ENCODE data around the gene VASH2. TPM values are rescaled to one million over a fixed set of nuclear protein-coding genes. Genes with fewer than 3 reads are reported as not detected.

The VASH2 gene
- total and polyA plus RNA-seq, 4 experiments from 2014 or later: 0.11 TPM; not detected in 3

DNA sequence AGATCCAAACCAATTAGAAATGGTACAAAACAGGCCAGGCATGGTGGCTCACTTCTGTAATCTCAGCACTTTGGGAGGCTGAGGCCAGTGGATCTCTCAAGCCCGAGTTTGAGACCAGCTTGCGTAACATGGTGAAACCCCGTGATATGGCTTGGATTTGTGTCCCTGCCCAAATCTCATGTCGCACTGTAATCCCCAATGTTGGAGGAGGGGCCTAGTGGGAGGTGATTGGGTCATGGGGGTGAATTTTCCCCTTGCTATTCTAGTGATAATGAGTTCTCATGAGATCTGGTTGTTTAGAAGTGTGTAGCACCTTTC lies 7.0 kb upstream of the VASH2 start:
- no peaks in the 10 kb centered on the region for H3K4me1 ChIP-seq (ENCODE audit: insufficient read depth, low read length)
- H3K27me3 Mint-ChIP-seq: peaks cover 2 to 4% of the 10 kb centered on the region in 2 donors

GRCh38 chr1:212944229-212944901 lies 6.0 kb upstream of the VASH2 start:
- Mint-ChIP-seq H3K27ac (no peak overlapping the region), H3K36me3 (no peaks in the 10 kb centered on the region), H3K27me3 (peaks cover 5 to 7% of the 10 kb centered on the region in 2 donors), H3K4me1 (no peaks in the 10 kb centered on the region), H3K4me3 (no peak overlapping the region), H3K9me3 (peaks cover 0 to 25% (median 11%) of the 10 kb centered on the region in 8 donors)
- H3K36me3 ChIP-seq (ENCODE audit: insufficient read depth, low read length): no peaks in the 10 kb centered on the region
- intact Hi-C loops (cut with micrococcal nuclease): no loop called here
- H3K4me1 ChIP-seq (ENCODE audit: insufficient read depth, low read length): no peaks in the 10 kb centered on the region
- no peak overlapping the region for H3K4me3 ChIP-seq (ENCODE audit: low read length in 2 of 2)
- ChIA-PET POLR2A (ENCODE audit: partially characterized antibody) (no interaction called here), CTCF (ENCODE audit: partially characterized antibody) (no interaction called here)
- H3K9me3 ChIP-seq (ENCODE audit: control insufficient read depth in 1 of 2, low read length in 2 of 2): no peaks in the 10 kb centered on the region
- H3K27ac ChIP-seq (ENCODE audit: low read depth, low read length): no peak overlapping the region
- H3K27me3 ChIP-seq (ENCODE audit: insufficient read depth, low read length): no peaks in the 10 kb centered on the region
- no peak for DNase-seq

More for the DNA sequence above, 7.0 kb upstream of the VASH2 start:
- DNase-seq: no peak
- ChIA-PET POLR2A (ENCODE audit: partially characterized antibody) (no interaction called here), CTCF (ENCODE audit: partially characterized antibody) (no interaction called here)
- Histone ChIP-seq H3K9me3 (ENCODE audit: control insufficient read depth in 1 of 2, low read length in 2 of 2) (no peaks in the 10 kb centered on the region), H3K27ac (ENCODE audit: low read depth, low read length) (no peak overlapping the region), H3K27me3 (ENCODE audit: insufficient read depth, low read length) (no peaks in the 10 kb centered on the region), H3K4me3 (ENCODE audit: low read length in 2 of 2) (no peak overlapping the region), H3K36me3 (ENCODE audit: insufficient read depth, low read length) (no peaks in the 10 kb centered on the region)
- no peaks in the 10 kb centered on the region for H3K36me3 Mint-ChIP-seq
- peaks cover 0 to 20% (median 11%) of the 10 kb centered on the region in 8 donors for H3K9me3 Mint-ChIP-seq
- no peak overlapping the region for H3K27ac Mint-ChIP-seq
- H3K4me3 Mint-ChIP-seq: no peak overlapping the region
- no peaks in the 10 kb centered on the region for H3K4me1 Mint-ChIP-seq
- intact Hi-C loops (cut with micrococcal nuclease): no loop called here

DNA sequence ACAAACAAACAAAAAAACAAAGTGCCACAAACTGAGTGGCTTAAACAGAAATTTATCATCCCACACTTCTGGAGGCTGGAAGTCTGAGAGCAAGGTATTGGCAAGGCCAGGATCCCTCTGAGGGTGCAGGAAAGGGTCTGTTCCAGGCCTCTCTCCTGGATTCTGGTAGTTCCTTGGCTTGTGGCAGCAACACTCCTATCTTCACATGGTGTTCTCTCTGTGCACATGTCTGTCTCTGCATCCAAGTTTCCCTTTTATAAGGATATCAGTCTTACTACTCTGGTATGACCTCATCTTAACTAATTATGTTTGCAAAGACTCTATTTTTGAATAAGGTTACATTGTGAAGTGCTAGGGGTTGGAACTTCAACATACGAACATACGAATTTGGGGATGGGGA lies 5.3 kb upstream of the VASH2 start:
- Mint-ChIP-seq H3K9me3 (peaks cover 0 to 24% (median 9%) of the 10 kb centered on the region in 8 donors), H3K27ac (no peak overlapping the region), H3K4me1 (peaks cover 0 to under 1% (median under 1%) of the 10 kb centered on the region in 4 donors)

DNA sequence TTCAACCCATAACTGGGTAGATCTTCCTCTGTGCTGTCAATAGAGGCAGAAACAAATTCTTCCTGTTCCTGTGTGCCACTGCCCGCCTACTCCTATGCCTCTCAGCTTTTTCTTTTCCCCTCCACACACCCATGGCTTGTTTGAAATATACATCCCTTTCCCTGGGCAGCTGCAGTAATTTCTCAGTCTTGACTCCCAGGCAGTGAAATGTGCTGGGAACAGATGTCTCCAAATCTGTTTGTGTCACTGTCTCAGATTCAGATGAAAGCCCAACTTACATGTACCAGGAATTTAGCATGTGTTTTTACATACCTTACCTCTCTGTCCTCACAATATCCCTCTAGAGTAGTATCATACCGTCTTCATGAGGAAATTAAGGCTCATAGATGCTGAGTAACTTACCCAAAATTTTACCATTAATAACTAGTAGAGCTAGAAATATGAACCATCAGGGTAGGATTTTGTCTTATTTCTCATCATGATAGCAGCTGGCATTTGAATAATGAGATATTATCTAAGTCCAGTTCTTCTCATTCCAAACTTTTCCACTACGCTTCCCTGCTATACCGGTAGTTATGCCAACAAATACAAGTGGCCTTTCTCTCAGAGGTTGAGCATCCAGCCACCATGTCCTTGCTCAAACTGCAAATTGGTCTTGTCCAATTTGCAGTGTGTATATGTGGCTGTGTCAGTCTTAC lies 4.7 kb upstream of the VASH2 start:
- POLR2A ChIA-PET (ENCODE audit: partially characterized antibody): no interaction called here
- intact Hi-C loops (cut with micrococcal nuclease): no loop called here
- Histone ChIP-seq H3K4me3 (ENCODE audit: low read length in 2 of 2) (no peak overlapping the region), H3K27ac (ENCODE audit: low read depth, low read length) (no peak overlapping the region), H3K36me3 (ENCODE audit: insufficient read depth, low read length) (no peaks in the 10 kb centered on the region), H3K27me3 (ENCODE audit: insufficient read depth, low read length) (no peaks in the 10 kb centered on the region), H3K4me1 (ENCODE audit: insufficient read depth, low read length) (peaks cover 5% of the 10 kb centered on the region), H3K9me3 (ENCODE audit: control insufficient read depth in 1 of 2, low read length in 2 of 2) (no peaks in the 10 kb centered on the region)
- no peak for DNase-seq
- Mint-ChIP-seq H3K27me3 (peaks cover 6 to 14% of the 10 kb centered on the region in 2 donors), H3K4me1 (peaks cover 0 to 4% (median 2%) of the 10 kb centered on the region in 4 donors), H3K27ac (no peak overlapping the region), H3K9me3 (peaks cover 0 to 19% (median 5%) of the 10 kb centered on the region in 8 donors), H3K4me3 (no peak overlapping the region), H3K36me3 (no peaks in the 10 kb centered on the region)
- CTCF ChIA-PET (ENCODE audit: partially characterized antibody): no interaction called here

More for the DNA sequence above, 5.3 kb upstream of the VASH2 start:
- H3K27me3 Mint-ChIP-seq: peaks cover 6 to 10% of the 10 kb centered on the region in 2 donors
- intact Hi-C loops (cut with micrococcal nuclease): no loop called here
- H3K4me3 ChIP-seq (ENCODE audit: low read length in 2 of 2): no peak overlapping the region
- peaks cover 2% of the 10 kb centered on the region for H3K4me1 ChIP-seq (ENCODE audit: insufficient read depth, low read length)
- ChIA-PET CTCF (ENCODE audit: partially characterized antibody) (no interaction called here), POLR2A (ENCODE audit: partially characterized antibody) (no interaction called here)
- no peaks in the 10 kb centered on the region for H3K36me3 Mint-ChIP-seq
- H3K36me3 ChIP-seq (ENCODE audit: insufficient read depth, low read length): no peaks in the 10 kb centered on the region
- H3K4me3 Mint-ChIP-seq: no peak overlapping the region
- no peaks in the 10 kb centered on the region for H3K9me3 ChIP-seq (ENCODE audit: control insufficient read depth in 1 of 2, low read length in 2 of 2)
- H3K27ac ChIP-seq (ENCODE audit: low read depth, low read length): no peak overlapping the region
- no peak for DNase-seq
- H3K27me3 ChIP-seq (ENCODE audit: insufficient read depth, low read length): no peaks in the 10 kb centered on the region

GRCh38 chr1:212946872-212947271 lies 3.5 kb upstream of the VASH2 start:
- Histone ChIP-seq H3K4me3 (ENCODE audit: low read length in 2 of 2) (no peak overlapping the region), H3K4me1 (ENCODE audit: insufficient read depth, low read length) (peaks cover 10% of the 10 kb centered on the region), H3K9me3 (ENCODE audit: control insufficient read depth in 1 of 2, low read length in 2 of 2) (no peaks in the 10 kb centered on the region), H3K27me3 (ENCODE audit: insufficient read depth, low read length) (no peaks in the 10 kb centered on the region), H3K27ac (ENCODE audit: low read depth, low read length) (no peak overlapping the region), H3K36me3 (ENCODE audit: insufficient read depth, low read length) (no peaks in the 10 kb centered on the region)
- intact Hi-C loops (cut with micrococcal nuclease): no loop called here
- H3K27me3 Mint-ChIP-seq: peaks cover 7 to 14% of the 10 kb centered on the region in 2 donors
- POLR2A ChIA-PET (ENCODE audit: partially characterized antibody): no interaction called here
- CTCF ChIA-PET (ENCODE audit: partially characterized antibody): no interaction called here
- no peak overlapping the region for H3K27ac Mint-ChIP-seq
- peaks cover under 1 to 8% (median 7%) of the 10 kb centered on the region in 4 donors for H3K4me1 Mint-ChIP-seq
- H3K36me3 Mint-ChIP-seq: no peaks in the 10 kb centered on the region
- peaks cover 0 to 9% (median 2%) of the 10 kb centered on the region in 8 donors for H3K9me3 Mint-ChIP-seq
- DNase-seq: no peak
- H3K4me3 Mint-ChIP-seq: no peak overlapping the region

DNA sequence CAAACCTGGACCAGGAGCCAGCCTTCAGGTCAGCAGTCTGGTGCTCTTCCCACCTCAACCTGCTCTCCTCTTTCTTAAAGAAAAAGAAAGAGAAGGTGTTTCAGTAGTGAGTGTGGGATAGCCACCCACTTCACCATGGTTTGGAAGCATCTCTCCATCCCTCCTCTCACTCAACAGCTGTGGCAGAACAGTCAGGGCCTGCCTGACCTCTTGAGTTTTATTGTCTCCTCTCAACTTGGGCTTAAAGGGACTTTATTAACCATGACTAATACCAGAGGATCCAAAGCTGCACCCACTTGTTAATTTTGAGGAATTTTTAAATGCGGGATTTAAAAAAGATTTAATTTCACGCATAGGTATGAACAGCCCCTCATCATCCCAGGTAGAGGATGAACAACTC lies 570 bp upstream of the VASH2 start:
- CTCF ChIA-PET (ENCODE audit: partially characterized antibody): no interaction called here
- peaks cover 10% of the 10 kb centered on the region for H3K4me1 ChIP-seq (ENCODE audit: insufficient read depth, low read length)
- Mint-ChIP-seq H3K27ac (no peak overlapping the region), H3K4me3 (peak overlapping the region; percentile 57 to 84 (median 78)), H3K4me1 (peaks cover 2 to 22% (median 9%) of the 10 kb centered on the region in 4 donors), H3K27me3 (peaks cover 30 to 35% of the 10 kb centered on the region in 2 donors), H3K36me3 (no peaks in the 10 kb centered on the region), H3K9me3 (peaks cover 0 to 8% (median 1%) of the 10 kb centered on the region in 8 donors)
- POLR2A ChIA-PET (ENCODE audit: partially characterized antibody): no interaction called here
- no peaks in the 10 kb centered on the region for H3K27me3 ChIP-seq (ENCODE audit: insufficient read depth, low read length)
- H3K9me3 ChIP-seq (ENCODE audit: control insufficient read depth in 1 of 2, low read length in 2 of 2): no peaks in the 10 kb centered on the region
- no peak overlapping the region for H3K27ac ChIP-seq (ENCODE audit: low read depth, low read length)
- no peaks in the 10 kb centered on the region for H3K36me3 ChIP-seq (ENCODE audit: insufficient read depth, low read length)
- no peak for DNase-seq
- H3K4me3 ChIP-seq (ENCODE audit: low read length in 2 of 2): peak overlapping the region; percentile 24 to 34
- intact Hi-C loops (cut with micrococcal nuclease): no loop called here

DNA sequence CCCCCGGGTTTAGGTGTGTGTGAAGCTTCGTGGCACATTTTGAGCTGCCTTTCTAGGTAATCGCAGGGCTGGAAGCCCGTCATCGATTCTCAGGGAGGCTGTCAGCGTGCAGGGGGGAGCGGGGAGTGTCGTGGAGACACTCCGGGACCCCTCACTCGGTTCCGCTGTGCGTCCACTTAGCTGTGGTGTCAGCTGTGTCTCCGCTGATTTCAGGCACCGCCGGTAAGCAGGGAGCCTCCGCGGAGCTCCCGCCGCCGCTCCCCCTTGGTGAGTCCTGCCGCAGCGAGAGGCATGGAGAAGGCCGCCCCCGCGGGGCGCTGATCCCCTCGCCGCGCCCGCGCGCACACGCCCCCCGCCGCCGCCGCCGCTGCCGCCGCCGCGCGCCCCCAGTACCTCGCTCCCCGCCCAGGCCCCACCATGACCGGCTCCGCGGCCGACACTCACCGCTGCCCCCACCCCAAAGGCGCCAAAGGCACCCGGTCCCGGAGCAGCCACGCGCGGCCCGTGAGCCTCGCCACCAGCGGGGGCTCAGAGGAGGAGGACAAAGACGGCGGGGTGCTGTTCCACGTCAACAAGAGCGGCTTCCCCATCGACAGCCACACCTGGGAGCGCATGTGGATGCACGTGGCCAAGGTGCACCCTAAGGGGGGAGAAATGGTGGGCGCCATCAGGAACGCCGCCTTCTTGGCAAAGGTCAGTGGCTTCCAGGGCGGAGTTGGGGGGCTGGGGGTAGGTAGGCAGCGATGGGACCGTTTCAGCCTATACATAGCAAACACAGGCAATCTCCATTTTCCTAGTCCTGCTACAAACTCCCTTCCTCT lies 995 bp downstream of the VASH2 start:
- CTCF ChIA-PET (ENCODE audit: partially characterized antibody): interaction anchor here (0.7 to 0.8 kb wide), 2 partner anchors 12 to 16 kb away, joined by 3 read pairs; no protein-coding TSS in a partner anchor
- peaks cover 2 to 22% (median 9%) of the 10 kb centered on the region in 4 donors for H3K4me1 Mint-ChIP-seq

More for the DNA sequence above, 995 bp downstream of the VASH2 start:
- Histone ChIP-seq H3K4me1 (ENCODE audit: insufficient read depth, low read length) (peaks cover 10% of the 10 kb centered on the region), H3K27me3 (ENCODE audit: insufficient read depth, low read length) (no peaks in the 10 kb centered on the region), H3K4me3 (ENCODE audit: low read length in 2 of 2) (peak overlapping the region in 1 of 2 donors; percentile 24), H3K27ac (ENCODE audit: low read depth, low read length) (no peak overlapping the region), H3K36me3 (ENCODE audit: insufficient read depth, low read length) (no peaks in the 10 kb centered on the region), H3K9me3 (ENCODE audit: control insufficient read depth in 1 of 2, low read length in 2 of 2) (no peaks in the 10 kb centered on the region)
- Mint-ChIP-seq H3K27me3 (peaks cover 36 to 43% of the 10 kb centered on the region in 2 donors), H3K27ac (no peak overlapping the region), H3K4me3 (peak overlapping the region; percentile 73 to 84 (median 79)), H3K36me3 (no peaks in the 10 kb centered on the region), H3K9me3 (peaks cover 0 to 8% (median 1%) of the 10 kb centered on the region in 8 donors)
- intact Hi-C loops (cut with micrococcal nuclease): no loop called here
- POLR2A ChIA-PET (ENCODE audit: partially characterized antibody): no interaction called here
- DNase-seq: peak in 1 of 5 donors; percentile 1
